Measurements from ENCODE around the gene NPBWR2.

Gene NPBWR2

GRCh38 chr20:64100566-64100888, 6.8 kb downstream of the NPBWR2 start:
- no peak for TF ChIP-seq CTCF (IDR thresholded peaks at IDR 0.05; ENCODE audit: insufficient read depth, low read length)
- TF ChIP-seq POLR2AphosphoS5 (IDR thresholded peaks at IDR 0.05; ENCODE audit: low read depth): no peak
- TF ChIP-seq REST (IDR thresholded peaks at IDR 0.05; ENCODE audit: insufficient replicate concordance, low read depth): no peak
- no peak for TF ChIP-seq GABPA (IDR thresholded peaks at IDR 0.05; ENCODE audit: low read depth)
- no peak for DNase-seq (ENCODE audit: low read depth in 1 of 2, low spot score in 1 of 2)
- no peak overlapping the region for H3K4me3 ChIP-seq (replicated peaks; ENCODE audit: insufficient read depth, low read length)
- peaks cover 6% of the 10 kb centered on the region for H3K27me3 ChIP-seq (ENCODE audit: insufficient read depth, poor library complexity, severe bottlenecking)
- H3K27ac ChIP-seq (replicated peaks): no peak overlapping the region

GRCh38 chr20:64099880-64100565, 7.3 kb downstream of the NPBWR2 start:
- DNase-seq (ENCODE audit: low read depth in 1 of 2, low spot score in 1 of 2): no peak
- no peak for TF ChIP-seq SPI1 (IDR thresholded peaks at IDR 0.05; ENCODE audit: borderline replicate concordance, low read depth)
- no peak for TF ChIP-seq CTCF (IDR thresholded peaks at IDR 0.05; ENCODE audit: insufficient read depth, low read length)
- TF ChIP-seq GABPA (IDR thresholded peaks at IDR 0.05; ENCODE audit: low read depth): no peak
- no peak for TF ChIP-seq REST (IDR thresholded peaks at IDR 0.05; ENCODE audit: insufficient replicate concordance, low read depth)
- no peak for TF ChIP-seq POLR2AphosphoS5 (IDR thresholded peaks at IDR 0.05; ENCODE audit: low read depth)
- Histone ChIP-seq H3K27me3 (ENCODE audit: insufficient read depth, poor library complexity, severe bottlenecking) (peaks cover 6% of the 10 kb centered on the region), H3K4me3 (replicated peaks; ENCODE audit: insufficient read depth, low read length) (no peak overlapping the region), H3K27ac (replicated peaks) (no peak overlapping the region)

GRCh38 chr20:64099086-64099786, 8.1 kb downstream of the NPBWR2 start:
- no peak for TF ChIP-seq POLR2AphosphoS5 (IDR thresholded peaks at IDR 0.05; ENCODE audit: low read depth)
- TF ChIP-seq REST (IDR thresholded peaks at IDR 0.05; ENCODE audit: insufficient replicate concordance, low read depth): no peak
- TF ChIP-seq CTCF (IDR thresholded peaks at IDR 0.05; ENCODE audit: insufficient read depth, low read length): no peak
- no peak for TF ChIP-seq SPI1 (IDR thresholded peaks at IDR 0.05; ENCODE audit: borderline replicate concordance, low read depth)
- TF ChIP-seq GABPA (IDR thresholded peaks at IDR 0.05; ENCODE audit: low read depth): no peak
- no peak overlapping the region for H3K27ac ChIP-seq (replicated peaks)
- no peak for DNase-seq (ENCODE audit: low read depth in 1 of 2, low spot score in 1 of 2)
- no peak overlapping the region for H3K4me3 ChIP-seq (replicated peaks; ENCODE audit: insufficient read depth, low read length)
- peaks cover 6% of the 10 kb centered on the region for H3K27me3 ChIP-seq (ENCODE audit: insufficient read depth, poor library complexity, severe bottlenecking)

Measured in HL-60 (cell line).